AG10803 (cell line): ENCODE results near the gene ZNF638.
A peak's percentile ranks its signal among the peaks of the same experiment; 100 is the strongest.
"Not testable (repeated sequence)": the region's sequence is repeated elsewhere in the genome, so short reads cannot be mapped to it uniquely, and the experiment has no call there.

ENCODE experiments used
- DNase-seq: peaks from one replicate; pipeline ENCODE4 v3.0.0; 2010; ENCODE audit warnings: low read depth
- H3K4me3 ChIP-seq: 2 replicates; pipeline ENCODE4 v1.5.1; 2011; ENCODE audit warnings: mild to moderate bottlenecking, low read length, control low read depth
- TF ChIP-seq, protein P1 (sequence below): conservative IDR thresholded peaks from 2 replicates; pipeline ENCODE4 v1.5.1; 2011; ENCODE audit warnings: mild to moderate bottlenecking, low read length, control low read depth, inconsistent platforms

ZNF638 gene

DNA sequence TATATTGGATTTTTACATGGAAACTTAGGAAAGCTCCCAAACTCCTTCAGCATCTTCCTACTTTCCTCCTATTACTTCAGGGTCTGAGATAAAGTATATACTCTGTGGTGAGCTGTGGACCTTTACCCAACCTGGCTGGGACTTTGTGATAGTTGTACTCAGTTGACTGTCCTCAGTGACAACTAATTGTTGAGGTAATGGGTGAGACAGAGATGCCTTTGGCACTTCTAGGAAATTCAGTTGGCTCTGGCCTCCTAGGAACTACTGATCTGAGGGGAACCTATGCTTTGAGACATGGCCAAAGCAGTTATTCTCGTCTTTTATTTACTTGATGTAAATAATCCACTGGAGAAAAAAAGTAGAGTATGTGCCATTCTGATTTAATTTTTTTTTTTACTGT lies 39.4 kb upstream of the ZNF638 start:
- no peak for DNase-seq
- TF ChIP-seq, protein P1, sequence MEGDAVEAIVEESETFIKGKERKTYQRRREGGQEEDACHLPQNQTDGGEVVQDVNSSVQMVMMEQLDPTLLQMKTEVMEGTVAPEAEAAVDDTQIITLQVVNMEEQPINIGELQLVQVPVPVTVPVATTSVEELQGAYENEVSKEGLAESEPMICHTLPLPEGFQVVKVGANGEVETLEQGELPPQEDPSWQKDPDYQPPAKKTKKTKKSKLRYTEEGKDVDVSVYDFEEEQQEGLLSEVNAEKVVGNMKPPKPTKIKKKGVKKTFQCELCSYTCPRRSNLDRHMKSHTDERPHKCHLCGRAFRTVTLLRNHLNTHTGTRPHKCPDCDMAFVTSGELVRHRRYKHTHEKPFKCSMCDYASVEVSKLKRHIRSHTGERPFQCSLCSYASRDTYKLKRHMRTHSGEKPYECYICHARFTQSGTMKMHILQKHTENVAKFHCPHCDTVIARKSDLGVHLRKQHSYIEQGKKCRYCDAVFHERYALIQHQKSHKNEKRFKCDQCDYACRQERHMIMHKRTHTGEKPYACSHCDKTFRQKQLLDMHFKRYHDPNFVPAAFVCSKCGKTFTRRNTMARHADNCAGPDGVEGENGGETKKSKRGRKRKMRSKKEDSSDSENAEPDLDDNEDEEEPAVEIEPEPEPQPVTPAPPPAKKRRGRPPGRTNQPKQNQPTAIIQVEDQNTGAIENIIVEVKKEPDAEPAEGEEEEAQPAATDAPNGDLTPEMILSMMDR: no peak
- H3K4me3 ChIP-seq: no peak overlapping the region

- H3K4me3 ChIP-seq: no peak overlapping the region
- no peak for DNase-seq
- TF ChIP-seq, protein P1: no peak
Observed at GRCh38 chr2:71298914-71299313, 32.7 kb upstream of the ZNF638 start.

DNA sequence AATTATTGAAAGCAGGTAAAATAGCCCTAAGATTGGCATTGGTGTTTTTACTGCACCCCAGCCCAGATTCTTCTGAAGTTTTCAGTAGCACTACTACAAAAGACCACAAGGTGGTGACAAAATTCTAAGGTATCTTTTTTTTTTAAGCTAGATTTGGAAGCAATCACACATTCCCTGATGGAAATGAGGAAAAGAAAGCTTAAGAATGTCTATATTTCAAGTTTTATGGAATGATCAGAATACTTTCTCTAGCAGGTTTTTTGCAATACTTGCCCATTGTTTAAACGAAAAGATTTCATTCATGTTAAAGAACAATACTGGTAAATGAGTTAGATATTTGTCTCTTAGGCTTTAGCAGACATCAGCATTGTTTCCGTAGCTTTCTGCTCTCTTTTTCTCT lies 32.1 kb upstream of the ZNF638 start:
- H3K4me3 ChIP-seq: no peak overlapping the region
- DNase-seq: peak; percentile 48
- TF ChIP-seq, protein P1: peak; percentile 81

DNA sequence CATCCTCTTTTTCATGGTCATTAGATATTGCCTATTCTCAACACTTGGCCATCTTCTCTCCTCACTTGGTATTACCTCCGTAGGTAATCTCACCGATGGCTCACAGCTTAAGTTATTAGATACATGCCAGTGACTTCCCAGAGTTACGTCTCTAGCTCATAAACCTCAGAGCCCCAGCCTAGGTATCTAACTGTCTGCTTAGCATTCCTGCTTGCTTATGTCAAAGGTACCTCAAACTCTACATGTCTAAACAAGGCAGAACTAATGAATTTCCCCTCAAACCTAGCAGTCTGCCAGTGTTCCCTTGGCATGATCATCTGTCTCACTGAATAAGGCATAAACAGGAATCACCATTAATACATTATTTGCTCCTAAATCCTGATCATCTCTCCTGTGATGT lies 27.7 kb upstream of the ZNF638 start:
- no peak for DNase-seq
- TF ChIP-seq, protein P1: no peak
- no peak overlapping the region for H3K4me3 ChIP-seq

DNA sequence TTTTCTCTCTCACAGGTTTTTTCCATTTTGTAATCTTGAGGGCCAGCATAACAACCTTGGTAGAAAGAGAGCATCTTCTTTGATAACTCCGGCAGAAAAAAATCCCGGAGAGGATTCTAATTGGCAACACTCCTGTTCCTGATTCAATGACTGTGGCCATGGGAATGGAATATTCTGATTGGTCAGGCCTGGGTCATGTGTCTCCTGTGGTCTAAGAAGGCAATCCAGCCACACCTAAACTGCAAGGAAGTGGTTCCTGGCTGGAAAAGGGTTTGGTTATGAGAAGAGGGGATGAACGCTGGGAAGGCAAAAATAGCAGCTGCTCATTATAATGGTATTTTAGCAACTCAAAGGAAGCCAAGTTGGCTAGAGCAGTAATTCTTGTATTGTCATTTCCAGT lies 24.8 kb upstream of the ZNF638 start:
- DNase-seq: peak; percentile 90
- no peak overlapping the region for H3K4me3 ChIP-seq
- TF ChIP-seq, protein P1: no peak

GRCh38 chr2:71313016-71313766 lies 18.4 kb upstream of the ZNF638 start:
- peak; percentile 39 for DNase-seq
- H3K4me3 ChIP-seq: no peak overlapping the region
- TF ChIP-seq, protein P1: no peak

- no peak for DNase-seq
Observed at GRCh38 chr2:71317060-71317459, 14.5 kb upstream of the ZNF638 start.

DNA sequence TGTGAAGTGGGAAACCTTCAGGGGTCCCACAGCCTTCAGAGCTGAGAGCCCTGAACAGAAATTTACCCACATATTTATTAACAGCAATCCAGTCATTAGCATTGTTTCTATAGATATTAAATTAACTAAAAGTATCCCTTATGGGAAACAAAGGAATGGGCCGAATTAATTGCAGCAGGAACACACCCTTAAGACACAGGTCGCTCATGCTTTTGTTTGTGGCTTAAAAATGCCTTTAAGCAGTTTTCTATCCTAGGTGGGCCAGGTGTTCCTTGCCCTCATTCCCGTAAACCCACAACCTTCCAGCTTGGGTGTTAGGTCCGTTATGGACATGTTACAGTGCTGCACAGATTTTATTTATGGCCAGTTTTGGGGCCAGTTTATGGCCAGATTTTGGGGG lies 13.7 kb upstream of the ZNF638 start:
- not testable (repeated sequence) for H3K4me3 ChIP-seq, DNase-seq

More at GRCh38 chr2:71317060-71317459, 14.5 kb upstream of the ZNF638 start:
- no peak overlapping the region for H3K4me3 ChIP-seq
- TF ChIP-seq, protein P1: no peak
